ENCODE data around the gene MACROD2. TPM values are rescaled to one million over a fixed set of nuclear protein-coding genes. Genes with fewer than 3 reads are reported as not detected.

MACROD2 gene
- total RNA-seq, 1 donor from 2014 or later = 1.6 TPM

DNA sequence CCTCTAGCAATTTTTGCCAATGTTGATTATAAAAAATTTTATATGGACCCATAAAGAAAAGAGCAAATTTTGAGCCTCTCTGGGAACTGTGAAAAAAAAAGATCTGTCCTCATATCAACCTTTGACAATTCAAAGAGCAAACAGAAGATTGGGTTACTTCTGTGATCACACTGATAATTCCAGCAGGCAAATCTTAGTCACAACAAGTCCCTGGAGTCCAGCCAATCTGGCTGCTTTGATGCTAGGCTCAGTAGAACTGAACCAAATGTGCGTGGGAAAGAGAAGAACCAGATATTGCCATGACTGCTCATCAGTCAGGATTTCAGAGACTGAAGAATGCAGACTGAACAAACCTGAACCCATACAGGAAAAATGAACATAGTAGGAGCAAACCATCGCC, 780.5 kb downstream of the MACROD2 start:
- DNase-seq (ENCODE audit: low read depth) (peak; percentile 99), FAIRE-seq (peak; percentile 70)
- Histone ChIP-seq H3K36me3 (ENCODE audit: control insufficient read depth, insufficient read depth, low read length) (no peaks in the 10 kb centered on the region), H3K4me3 (ENCODE audit: low read depth, low read length) (no peak overlapping the region), H3K27me3 (ENCODE audit: control insufficient read depth, insufficient read depth, low read length) (no peaks in the 10 kb centered on the region)
- TF ChIP-seq, protein P1, sequence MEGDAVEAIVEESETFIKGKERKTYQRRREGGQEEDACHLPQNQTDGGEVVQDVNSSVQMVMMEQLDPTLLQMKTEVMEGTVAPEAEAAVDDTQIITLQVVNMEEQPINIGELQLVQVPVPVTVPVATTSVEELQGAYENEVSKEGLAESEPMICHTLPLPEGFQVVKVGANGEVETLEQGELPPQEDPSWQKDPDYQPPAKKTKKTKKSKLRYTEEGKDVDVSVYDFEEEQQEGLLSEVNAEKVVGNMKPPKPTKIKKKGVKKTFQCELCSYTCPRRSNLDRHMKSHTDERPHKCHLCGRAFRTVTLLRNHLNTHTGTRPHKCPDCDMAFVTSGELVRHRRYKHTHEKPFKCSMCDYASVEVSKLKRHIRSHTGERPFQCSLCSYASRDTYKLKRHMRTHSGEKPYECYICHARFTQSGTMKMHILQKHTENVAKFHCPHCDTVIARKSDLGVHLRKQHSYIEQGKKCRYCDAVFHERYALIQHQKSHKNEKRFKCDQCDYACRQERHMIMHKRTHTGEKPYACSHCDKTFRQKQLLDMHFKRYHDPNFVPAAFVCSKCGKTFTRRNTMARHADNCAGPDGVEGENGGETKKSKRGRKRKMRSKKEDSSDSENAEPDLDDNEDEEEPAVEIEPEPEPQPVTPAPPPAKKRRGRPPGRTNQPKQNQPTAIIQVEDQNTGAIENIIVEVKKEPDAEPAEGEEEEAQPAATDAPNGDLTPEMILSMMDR (IDR thresholded peaks at IDR 0.05; ENCODE audit: insufficient read depth, low read length, severe bottlenecking) = no peak

DNA sequence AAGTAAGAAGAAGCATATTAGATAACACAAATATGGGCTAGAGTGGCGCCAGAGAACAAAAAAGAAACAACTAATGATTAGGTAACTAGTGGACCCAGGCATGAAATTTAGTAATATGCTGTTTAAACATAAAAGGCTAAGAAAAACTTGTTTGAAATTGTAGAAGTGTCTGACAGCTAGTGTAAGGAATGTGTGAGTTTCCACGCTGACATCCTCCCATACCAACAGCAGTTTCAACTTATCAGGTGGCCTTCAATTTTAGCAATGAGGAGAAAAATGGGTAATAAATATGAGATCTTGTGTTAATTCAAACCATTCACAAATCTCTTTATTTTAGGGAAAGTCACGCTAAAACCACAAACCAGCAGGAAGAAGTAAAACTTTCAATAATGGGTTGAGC, 782.3 kb downstream of the MACROD2 start:
- H3K36me3 ChIP-seq (ENCODE audit: control insufficient read depth, insufficient read depth, low read length) = no peaks in the 10 kb centered on the region
- no peak overlapping the region for H3K4me3 ChIP-seq (ENCODE audit: low read depth, low read length)
- H3K27me3 ChIP-seq (ENCODE audit: control insufficient read depth, insufficient read depth, low read length) = no peaks in the 10 kb centered on the region
- TF ChIP-seq, protein P1 (IDR thresholded peaks at IDR 0.05; ENCODE audit: insufficient read depth, low read length, severe bottlenecking) = no peak
- FAIRE-seq (no peak), DNase-seq (ENCODE audit: low read depth) (peak; percentile 94)

DNA sequence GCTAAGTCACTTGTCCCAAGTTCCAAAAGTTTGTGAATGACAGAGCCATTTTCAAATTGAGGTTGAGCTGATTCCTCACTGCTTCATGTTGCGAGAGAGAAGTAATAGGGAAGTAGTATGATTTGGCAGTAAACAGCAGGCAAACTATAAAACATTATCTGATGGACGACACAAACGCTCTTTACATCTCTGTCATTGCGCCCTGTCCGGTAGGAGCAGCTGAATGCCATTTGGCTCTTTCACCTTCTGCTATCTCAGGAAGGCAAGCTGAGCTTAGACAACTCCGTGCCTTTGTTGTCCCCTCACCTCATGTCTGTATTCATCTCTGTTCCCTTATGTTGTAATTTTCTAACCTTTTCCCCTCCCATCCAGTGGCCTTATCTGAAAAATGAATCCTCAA, 782.8 kb downstream of the MACROD2 start:
- TF ChIP-seq, protein P1 (IDR thresholded peaks at IDR 0.05; ENCODE audit: insufficient read depth, low read length, severe bottlenecking) = no peak
- no peak for FAIRE-seq
- Histone ChIP-seq H3K36me3 (ENCODE audit: control insufficient read depth, insufficient read depth, low read length) (no peaks in the 10 kb centered on the region), H3K27me3 (ENCODE audit: control insufficient read depth, insufficient read depth, low read length) (no peaks in the 10 kb centered on the region), H3K4me3 (ENCODE audit: low read depth, low read length) (no peak overlapping the region)
- no peak for DNase-seq (ENCODE audit: low read depth)

DNA sequence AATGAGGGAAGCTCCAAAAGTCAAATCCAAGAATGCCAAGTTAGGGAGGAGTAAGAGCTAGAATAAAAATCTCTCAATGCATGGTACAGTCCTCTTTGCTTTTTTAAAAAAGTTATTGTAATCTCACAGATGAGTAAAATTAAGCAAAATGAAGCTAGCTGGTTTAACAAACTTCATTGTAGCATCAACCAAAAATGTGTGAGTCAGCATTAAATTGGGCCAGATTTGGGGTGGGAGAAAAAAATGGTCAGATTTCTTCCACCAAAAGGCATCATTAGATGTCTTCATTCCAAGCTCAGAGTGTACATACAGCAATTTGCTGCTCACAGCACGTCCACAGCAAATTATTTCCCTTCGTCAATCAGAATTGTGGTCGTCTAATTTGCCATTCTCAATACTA, 783.6 kb downstream of the MACROD2 start:
- no peak for FAIRE-seq
- H3K4me3 ChIP-seq (ENCODE audit: low read depth, low read length) = no peak overlapping the region
- H3K27me3 ChIP-seq (ENCODE audit: control insufficient read depth, insufficient read depth, low read length) = no peaks in the 10 kb centered on the region
- no peak for DNase-seq (ENCODE audit: low read depth)
- TF ChIP-seq, protein P1 (IDR thresholded peaks at IDR 0.05; ENCODE audit: insufficient read depth, low read length, severe bottlenecking) = no peak
- H3K36me3 ChIP-seq (ENCODE audit: control insufficient read depth, insufficient read depth, low read length) = no peaks in the 10 kb centered on the region

DNA sequence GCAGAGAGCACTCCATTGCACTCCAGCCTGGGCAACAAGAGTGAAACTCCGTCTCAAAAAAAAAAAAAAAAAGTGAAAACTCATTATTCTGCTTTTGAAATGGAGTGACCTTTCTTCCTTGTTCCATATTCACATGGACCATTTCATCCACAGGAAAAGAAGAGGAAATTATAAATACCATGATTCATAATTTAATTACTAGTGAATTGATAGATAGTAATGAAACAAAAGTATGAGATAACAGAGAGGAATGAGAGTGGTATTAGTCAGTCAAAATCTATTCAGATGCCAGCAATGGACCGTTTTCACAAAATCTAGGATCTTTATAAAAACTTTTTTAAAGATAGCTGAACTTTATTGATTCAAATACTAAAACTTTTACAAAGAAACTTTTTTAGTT, 785.2 kb downstream of the MACROD2 start:
- FAIRE-seq (no peak), DNase-seq (ENCODE audit: low read depth) (peak; percentile 57)
- no peak overlapping the region for H3K4me3 ChIP-seq (ENCODE audit: low read depth, low read length)
- no peaks in the 10 kb centered on the region for H3K36me3 ChIP-seq (ENCODE audit: control insufficient read depth, insufficient read depth, low read length)
- no peaks in the 10 kb centered on the region for H3K27me3 ChIP-seq (ENCODE audit: control insufficient read depth, insufficient read depth, low read length)
- TF ChIP-seq, protein P1 (IDR thresholded peaks at IDR 0.05; ENCODE audit: insufficient read depth, low read length, severe bottlenecking) = no peak

DNA sequence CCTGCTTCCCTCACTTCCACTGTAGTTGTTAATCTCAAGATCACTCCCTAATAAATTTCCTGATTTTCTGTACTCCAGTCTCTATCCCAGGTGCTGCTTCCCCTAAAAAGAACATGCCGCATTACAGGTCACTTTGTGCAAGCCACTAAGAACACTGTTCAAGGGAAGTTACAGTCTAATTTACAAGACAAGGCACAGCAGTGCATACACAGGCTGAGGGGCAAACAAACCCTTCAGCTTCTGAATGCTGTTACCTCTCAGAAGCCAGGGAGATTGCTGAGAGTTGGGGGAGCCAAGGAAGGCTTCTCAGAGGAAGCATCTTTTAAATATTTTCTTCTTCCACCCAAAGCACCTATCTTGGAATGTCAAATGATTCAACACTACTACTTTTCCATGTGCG, 787.4 kb downstream of the MACROD2 start:
- Histone ChIP-seq H3K4me3 (ENCODE audit: low read depth, low read length) (no peak overlapping the region), H3K36me3 (ENCODE audit: control insufficient read depth, insufficient read depth, low read length) (no peaks in the 10 kb centered on the region), H3K27me3 (ENCODE audit: control insufficient read depth, insufficient read depth, low read length) (no peaks in the 10 kb centered on the region)
- TF ChIP-seq, protein P1 (IDR thresholded peaks at IDR 0.05; ENCODE audit: insufficient read depth, low read length, severe bottlenecking) = no peak
- no peak for DNase-seq (ENCODE audit: low read depth)
- FAIRE-seq = no peak

Measured in bronchial epithelial cell (primary cell).